GM18870 (cell line): ENCODE results near the gene ARSB.
A peak's percentile ranks its signal among the peaks of the same experiment; 100 is the strongest.
"Not testable (repeated sequence)": the region's sequence is repeated elsewhere in the genome, so short reads cannot be mapped to it uniquely, and the experiment has no call there.

Source experiments
- ATAC-seq: cut with Tn5 transposase; IDR thresholded peaks from one replicate; pipeline ENCODE4 v1.9.1; 2021; ENCODE audit warnings: moderate library complexity; ENCODE audit not compliant: unreplicated experiment

The ARSB gene

DNA sequence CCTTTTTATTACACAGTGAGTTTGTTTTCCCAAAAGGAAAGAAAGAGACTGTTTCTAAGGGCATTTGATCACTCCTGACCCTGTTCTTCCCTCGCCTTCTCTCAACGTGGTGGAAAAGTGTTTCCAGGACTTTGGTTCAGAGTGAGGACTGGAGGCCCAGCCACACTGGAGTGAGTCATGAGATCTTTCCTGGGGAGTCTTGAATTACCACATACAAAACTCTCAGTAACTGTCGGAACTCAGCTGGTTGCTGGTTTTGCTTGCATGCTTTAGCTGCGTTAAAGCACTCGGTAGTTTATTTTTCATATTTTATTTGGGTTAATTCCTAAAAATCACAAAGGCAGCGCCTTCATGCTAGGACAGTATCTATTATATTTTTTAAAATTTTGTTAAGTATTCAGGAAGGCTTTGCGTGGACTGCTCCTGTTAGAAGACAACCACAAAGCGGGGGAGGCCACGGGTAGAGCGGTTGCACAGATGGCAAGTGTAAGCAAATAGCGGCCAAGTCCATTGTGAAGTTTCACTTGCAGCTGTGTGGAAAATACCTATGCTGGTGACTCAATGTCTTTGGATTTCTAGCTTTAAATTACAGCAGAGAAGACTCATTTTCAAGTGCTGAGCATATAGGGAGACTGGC is 77.7 kb downstream of the ARSB start:
- ATAC-seq: no peak

- ATAC-seq: peak; percentile 59
Measured at GRCh38 chr5:78905084-78905938, 79.8 kb downstream of the ARSB start.

GRCh38 chr5:78903861-78904260 is 81.2 kb downstream of the ARSB start:
- ATAC-seq: no peak

- ATAC-seq: no peak
Measured at GRCh38 chr5:78903353-78903752, 81.8 kb downstream of the ARSB start.

- no peak for ATAC-seq
Measured at GRCh38 chr5:78899922-78900362, 85.2 kb downstream of the ARSB start.

GRCh38 chr5:78896132-78896531 is 89.0 kb downstream of the ARSB start:
- no peak for ATAC-seq

GRCh38 chr5:78895616-78896015 is 89.5 kb downstream of the ARSB start:
- no peak for ATAC-seq

DNA sequence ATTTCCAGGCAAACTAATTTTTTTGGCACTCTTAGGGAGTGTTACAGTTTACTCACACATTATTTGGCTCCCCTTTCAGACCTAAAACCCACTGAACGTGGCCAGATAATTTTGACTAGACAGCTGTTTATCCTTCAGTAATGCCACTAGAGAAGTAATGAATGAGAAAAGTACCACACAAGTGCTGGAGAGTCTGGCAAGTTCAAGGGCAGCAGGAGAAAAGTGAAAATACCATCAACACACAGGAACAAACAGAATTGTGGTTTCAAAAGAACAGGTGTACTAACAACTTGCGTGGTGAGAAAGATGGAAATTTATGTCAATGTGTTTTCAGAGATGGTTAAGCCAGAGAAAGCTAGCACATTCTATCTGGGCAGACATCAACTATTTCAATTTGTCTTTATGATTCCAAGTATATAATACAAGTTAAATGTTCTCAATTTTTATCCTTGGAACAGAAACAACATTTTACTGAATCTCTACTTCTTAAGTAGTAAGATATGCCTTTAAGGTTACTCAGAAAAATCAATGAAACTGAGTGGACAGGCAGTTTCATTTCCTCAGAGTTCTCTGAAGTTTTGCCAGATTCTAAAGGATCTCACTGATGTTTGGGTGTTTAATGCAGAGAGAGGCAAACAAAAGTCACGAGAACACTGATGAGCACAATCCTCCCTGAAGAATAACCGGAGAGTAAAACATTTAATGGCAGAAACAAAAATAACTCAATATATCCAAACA is 91.0 kb downstream of the ARSB start:
- ATAC-seq: no peak

DNA sequence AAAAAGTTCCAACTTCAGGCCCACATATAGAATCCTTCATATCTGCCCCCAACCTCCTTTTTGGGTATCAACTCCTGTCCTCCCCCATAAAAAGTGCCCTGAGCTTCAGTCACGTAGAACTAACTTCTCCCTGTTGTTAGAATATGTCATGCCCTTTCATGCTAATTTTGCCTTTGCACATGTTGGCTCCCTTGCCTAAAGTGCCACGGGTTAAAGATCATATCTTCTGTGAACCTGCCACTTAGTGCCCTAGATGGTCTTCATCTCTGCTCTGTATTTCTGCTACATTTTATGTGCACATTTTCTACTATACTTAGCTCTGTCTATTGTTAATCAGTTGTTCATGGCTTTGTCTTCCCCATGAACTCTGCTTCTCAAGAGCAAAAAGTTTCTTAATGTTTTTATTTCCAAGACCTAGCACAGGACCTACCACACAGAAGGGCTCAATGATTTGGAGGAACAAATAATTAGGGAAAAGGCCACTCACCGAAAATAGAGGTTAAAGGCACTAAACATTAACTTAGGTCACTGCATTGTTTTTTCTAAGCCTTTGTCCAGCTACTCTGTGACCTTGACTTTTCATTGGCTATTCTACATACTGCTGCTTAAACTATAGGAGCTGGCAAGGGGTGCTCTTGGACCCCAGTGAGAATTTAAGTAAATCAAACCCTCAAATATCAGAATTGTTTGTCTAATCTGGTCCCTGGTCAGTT is 94.3 kb downstream of the ARSB start:
- no peak for ATAC-seq

GRCh38 chr5:78889369-78890140 is 95.6 kb downstream of the ARSB start:
- no peak for ATAC-seq

DNA sequence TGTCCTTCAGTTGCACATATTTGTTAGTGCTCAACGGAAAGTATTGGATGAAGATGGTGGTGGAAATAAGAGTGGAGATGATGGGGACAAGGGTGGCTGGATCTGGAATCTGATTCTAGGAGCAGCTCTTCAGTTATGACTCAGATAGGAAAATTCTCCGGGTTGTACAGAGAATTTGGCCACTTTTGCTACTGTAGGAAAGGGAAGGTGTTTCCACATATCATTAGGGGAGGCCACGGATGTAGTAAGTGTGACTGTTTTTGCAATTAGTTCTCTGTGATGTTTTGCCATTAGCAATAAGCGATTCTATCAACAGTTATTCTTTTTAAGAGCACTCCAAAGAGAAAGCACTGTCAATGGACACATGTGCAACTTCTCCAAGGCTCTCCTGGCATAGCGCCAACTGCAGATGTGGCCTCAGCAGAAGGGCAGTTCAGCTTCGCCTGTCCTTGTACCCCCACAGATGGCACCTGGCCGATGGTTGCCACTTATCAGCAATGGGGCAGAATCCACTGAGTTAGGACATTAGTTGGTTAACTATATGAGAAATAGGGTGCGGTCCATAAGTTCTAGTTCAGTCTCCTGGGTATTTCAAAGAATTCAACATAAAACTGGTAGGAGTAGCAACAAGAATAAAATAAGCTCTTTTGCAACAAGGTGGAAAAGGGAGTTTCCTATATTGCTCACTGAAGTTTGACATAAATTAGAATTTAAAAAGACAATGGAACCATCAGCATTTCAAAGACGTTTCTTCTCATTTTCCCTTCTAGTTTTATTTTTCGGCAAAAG is 96.3 kb downstream of the ARSB start:
- no peak for ATAC-seq

GRCh38 chr5:78887384-78888118 is 97.6 kb downstream of the ARSB start:
- ATAC-seq: peak; percentile 95

- ATAC-seq: no peak
Measured at GRCh38 chr5:78886341-78887230, 98.5 kb downstream of the ARSB start.

DNA sequence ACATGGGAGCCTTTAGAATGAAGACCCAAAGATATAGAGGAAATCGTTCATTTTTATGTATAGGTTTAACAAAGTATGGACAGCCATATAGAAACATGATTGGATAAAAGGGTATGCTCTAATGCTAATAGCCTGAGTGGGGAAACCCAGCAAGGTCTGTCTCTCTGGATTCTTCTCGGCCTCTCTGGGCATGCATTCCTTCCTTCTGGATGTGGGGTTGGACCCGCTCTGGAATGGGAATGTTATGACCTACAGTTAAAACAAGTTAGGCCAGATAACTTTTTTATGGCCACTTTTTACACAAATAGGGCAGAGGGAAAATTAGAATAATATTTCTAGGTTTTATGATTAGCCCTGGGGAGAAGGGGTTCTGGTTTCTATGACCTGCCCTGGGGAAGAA is 103.2 kb downstream of the ARSB start:
- no peak for ATAC-seq

DNA sequence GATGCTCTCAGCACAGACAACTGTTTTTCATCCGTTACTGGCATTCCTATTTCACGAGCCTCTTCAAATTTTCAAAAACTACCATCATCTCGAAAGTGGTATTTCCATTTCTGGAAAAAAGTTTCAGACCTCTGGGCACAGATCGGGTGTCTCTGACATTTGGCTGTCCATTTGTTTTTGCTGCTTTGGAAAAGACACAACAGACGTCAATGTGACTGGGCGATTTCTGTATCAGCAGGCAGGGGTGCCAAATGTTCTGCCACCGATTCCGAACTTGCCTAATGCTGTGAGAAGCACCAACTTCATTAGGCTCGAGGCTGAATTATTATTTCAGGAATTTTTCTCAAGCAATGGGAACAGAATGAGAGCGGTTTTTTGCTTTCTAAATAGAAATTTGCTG is 105.6 kb downstream of the ARSB start:
- ATAC-seq: no peak

- ATAC-seq: not testable (repeated sequence)
Measured at GRCh38 chr5:78866076-78866475, 119.0 kb downstream of the ARSB start.

DNA sequence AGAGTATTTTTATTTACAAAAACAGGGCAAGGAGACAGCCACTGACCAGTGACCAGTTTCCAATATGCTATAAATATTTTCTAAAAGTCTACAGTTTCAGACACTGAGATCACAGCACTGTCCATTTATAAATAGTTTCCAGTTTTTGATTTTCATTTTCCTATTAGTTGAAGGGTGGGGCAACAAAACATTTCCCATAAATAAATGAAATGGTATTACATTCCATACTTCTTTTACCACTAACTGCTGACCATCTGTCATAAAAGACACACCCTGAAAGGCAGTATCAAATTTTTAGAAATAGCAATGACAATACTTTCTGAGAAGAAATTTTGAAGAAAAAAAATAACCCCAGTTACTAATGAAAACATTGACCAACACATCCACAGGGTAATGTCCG is 126.7 kb downstream of the ARSB start:
- no peak for ATAC-seq

DNA sequence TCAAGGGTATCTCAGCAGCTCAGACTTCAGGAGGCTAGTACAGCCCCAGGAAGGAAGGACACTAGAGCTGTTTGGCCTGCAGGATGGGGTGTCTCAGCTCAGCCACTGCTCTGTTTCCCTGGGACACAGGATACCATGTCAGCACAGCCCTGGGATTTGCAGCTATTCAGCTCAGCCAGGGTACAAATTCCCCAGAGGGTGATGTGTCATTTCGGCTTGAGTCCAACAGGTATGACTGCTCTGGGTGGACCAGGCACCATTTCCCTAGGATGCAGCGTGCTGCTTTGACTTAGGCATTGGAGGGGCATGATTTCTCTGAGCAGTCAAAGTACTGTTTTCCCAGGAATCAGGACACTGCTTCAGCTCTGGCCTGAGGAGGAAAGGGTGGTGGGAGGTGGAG is 130.1 kb downstream of the ARSB start:
- no peak for ATAC-seq
